IPS DF 6.9 (cell line): ENCODE measurements around the gene PSMA5.
"Not testable (repeated sequence)": the region's sequence is repeated elsewhere in the genome, so short reads cannot be mapped to it uniquely, and the experiment has no call there.

ENCODE experiments used
- DNase-seq: peaks from one replicate; pipeline ENCODE4 v3.0.0-alpha.2; 2013; ENCODE audit warnings: low read depth, low spot score
- H3K27ac ChIP-seq: one replicate; pipeline ENCODE4 v1.5.1; 2013; ENCODE audit warnings: low read length, control low read depth
- H3K27me3 ChIP-seq: 2 replicates; pipeline ENCODE4 v1.6.1; 2013; ENCODE audit warnings: mild to moderate bottlenecking, low read length; ENCODE audit not compliant: control insufficient read depth, insufficient read depth
- H3K36me3 ChIP-seq: 2 replicates; pipeline ENCODE4 v1.6.1; 2013; ENCODE audit warnings: low read length; ENCODE audit not compliant: control insufficient read depth, insufficient read depth
- H3K4me1 ChIP-seq: 2 replicates; pipeline ENCODE4 v1.6.1; 2013; ENCODE audit warnings: low read length; ENCODE audit not compliant: control insufficient read depth, insufficient read depth
- H3K4me3 ChIP-seq: 2 replicates; pipeline ENCODE4 v1.5.1; 2013; ENCODE audit warnings: mild to moderate bottlenecking, low read length
- H3K9me3 ChIP-seq: 2 replicates; pipeline ENCODE4 v1.6.1; 2013; ENCODE audit warnings: low read length, inconsistent platforms; ENCODE audit not compliant: control insufficient read depth, insufficient read depth
- WGBS: extraction: QIAGEN DNeasy Blood & Tissue Kit; methylation state at CpG from one replicate; pipeline ENCODE4 v1.1.7; 2013; ENCODE audit warnings: mixed read lengths, missing lambda C conversion rate; ENCODE audit not compliant: insufficient read length, insufficient coverage; 5-methylcytosine and 5-hydroxymethylcytosine counted together

PSMA5 gene

DNA sequence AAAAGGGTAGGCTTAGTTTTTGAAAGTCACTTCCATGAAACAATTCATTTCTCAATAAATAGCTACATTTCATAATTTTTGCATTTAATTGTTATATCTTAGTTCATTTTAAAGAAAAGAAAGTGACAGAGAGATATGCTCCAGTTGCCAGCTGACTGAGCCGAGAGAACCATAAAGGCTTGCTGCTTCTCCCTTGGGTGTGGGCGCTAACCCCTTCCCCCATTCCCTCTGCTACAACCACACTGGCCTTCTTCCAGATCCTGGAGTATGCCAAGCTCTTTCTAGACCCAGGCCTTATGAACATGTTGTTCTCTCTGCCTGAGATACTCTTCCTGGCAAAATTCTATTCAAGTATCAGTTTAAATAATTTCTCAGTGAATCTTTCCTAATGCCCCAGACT is 40.8 kb downstream of the PSMA5 start:
- Histone ChIP-seq H3K27ac (no peak overlapping the region), H3K36me3 (no peaks in the 10 kb centered on the region), H3K4me1 (peaks cover 1% of the 10 kb centered on the region; the same call in 1 of the 2 replicates), H3K9me3 (no peaks in the 10 kb centered on the region), H3K4me3 (no peak overlapping the region), H3K27me3 (no peaks in the 10 kb centered on the region)
- no CpG with 5 or more reads among the region's 2 CpGs for WGBS
- no peak for DNase-seq

DNA sequence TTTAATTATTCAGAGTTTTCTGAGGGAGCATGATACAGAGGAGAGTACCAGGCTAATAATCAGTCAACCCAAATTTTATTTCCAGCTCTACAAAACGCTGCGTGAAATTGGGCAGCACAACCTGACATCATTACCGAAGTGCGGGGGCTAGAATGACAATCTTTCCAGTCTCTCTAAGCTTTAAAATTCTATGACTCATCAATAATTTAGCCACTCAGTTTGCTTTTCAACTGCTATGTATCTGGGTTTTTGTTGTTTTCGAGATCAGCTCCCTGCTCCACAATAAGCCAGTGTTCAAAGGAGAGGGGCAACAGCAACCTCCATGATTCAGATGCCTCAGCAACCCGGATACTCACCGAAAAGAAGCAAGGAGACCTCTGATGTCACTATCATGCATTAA is 42.4 kb downstream of the PSMA5 start:
- WGBS, result no CpG with 5 or more reads among the region's 7 CpGs

GRCh38 chr1:109383087-109383779 is 43.0 kb downstream of the PSMA5 start:
- H3K36me3 ChIP-seq, result no peaks in the 10 kb centered on the region
- H3K4me3 ChIP-seq, result no peak overlapping the region
- peaks cover 1% of the 10 kb centered on the region; the same call in 1 of the 2 replicates for H3K4me1 ChIP-seq
- no peak overlapping the region for H3K27ac ChIP-seq
- WGBS, result no CpG with 5 or more reads among the region's 2 CpGs
- H3K9me3 ChIP-seq, result no peaks in the 10 kb centered on the region
- no peaks in the 10 kb centered on the region for H3K27me3 ChIP-seq
- no peak for DNase-seq

More for the DNA sequence above, 42.4 kb downstream of the PSMA5 start:
- H3K36me3 ChIP-seq, result no peaks in the 10 kb centered on the region
- no peak overlapping the region for H3K4me3 ChIP-seq
- H3K27me3 ChIP-seq, result no peaks in the 10 kb centered on the region
- peaks cover 1% of the 10 kb centered on the region; the same call in 1 of the 2 replicates for H3K4me1 ChIP-seq
- H3K9me3 ChIP-seq, result no peaks in the 10 kb centered on the region
- DNase-seq, result no peak
- H3K27ac ChIP-seq, result no peak overlapping the region

- DNase-seq, result no peak
- Histone ChIP-seq H3K4me3 (no peak overlapping the region), H3K27me3 (no peaks in the 10 kb centered on the region), H3K36me3 (no peaks in the 10 kb centered on the region), H3K4me1 (peaks cover 1% of the 10 kb centered on the region; the same call in 1 of the 2 replicates), H3K9me3 (no peaks in the 10 kb centered on the region), H3K27ac (no peak overlapping the region)
- no CpG with 5 or more reads among the region's 2 CpGs for WGBS
These were observed 44.7 kb downstream of the PSMA5 start for GRCh38 chr1:109381573-109381972.

DNA sequence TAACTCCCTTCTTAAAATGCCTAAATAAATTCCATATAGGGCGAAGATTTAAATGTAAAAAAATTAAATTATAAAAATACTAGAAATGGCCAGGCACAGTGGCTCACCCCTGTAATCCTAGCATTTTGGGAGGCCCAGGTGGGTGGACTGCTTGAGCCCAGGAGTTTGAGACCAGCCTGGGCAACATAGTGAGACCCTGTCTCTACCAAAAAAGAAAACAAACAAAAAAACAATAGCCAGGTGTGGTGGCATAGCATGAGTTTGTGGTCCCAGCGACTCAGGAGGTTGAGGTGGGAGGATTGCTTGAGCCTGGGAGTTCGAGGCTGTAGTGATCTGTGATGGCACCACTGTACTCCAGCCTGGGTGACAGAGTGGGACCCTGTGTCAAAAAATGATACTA is 46.3 kb downstream of the PSMA5 start:
- Histone ChIP-seq H3K4me3 (no peak overlapping the region), H3K4me1 (peaks cover 1% of the 10 kb centered on the region), H3K9me3 (no peaks in the 10 kb centered on the region), H3K27me3 (no peaks in the 10 kb centered on the region), H3K36me3 (no peaks in the 10 kb centered on the region), H3K27ac (no peak overlapping the region)
- no peak for DNase-seq
- WGBS, result no CpG with 5 or more reads among the region's 3 CpGs

- no peak for DNase-seq
These were observed 46.8 kb downstream of the PSMA5 start for GRCh38 chr1:109379422-109379821.

DNA sequence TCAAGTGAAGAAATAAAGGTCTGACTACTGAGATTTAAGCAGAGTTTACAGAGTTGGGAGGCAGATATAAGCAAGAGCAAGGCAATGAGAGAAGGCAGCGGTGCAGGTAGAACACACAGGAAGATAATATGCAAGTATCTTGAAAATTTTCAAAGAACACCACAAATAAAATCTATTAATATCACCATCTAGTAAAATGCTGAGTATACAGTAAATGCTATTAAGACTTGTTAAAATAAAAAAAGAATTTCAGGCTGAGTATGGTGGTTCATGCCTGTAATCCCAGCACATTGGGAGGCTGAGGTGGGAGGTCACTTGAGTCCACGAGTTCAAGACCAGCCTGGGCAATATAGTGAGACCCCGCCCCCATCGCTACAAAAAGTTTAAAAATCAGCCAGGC is 48.5 kb downstream of the PSMA5 start:
- Histone ChIP-seq H3K4me3 (no peak overlapping the region), H3K36me3 (no peaks in the 10 kb centered on the region), H3K27me3 (no peaks in the 10 kb centered on the region), H3K9me3 (no peaks in the 10 kb centered on the region), H3K27ac (no peak overlapping the region), H3K4me1 (no peaks in the 10 kb centered on the region; the same call in 1 of the 2 replicates)
- no peak for DNase-seq
- no CpG with 5 or more reads among the region's 4 CpGs for WGBS

More at GRCh38 chr1:109379422-109379821, 46.8 kb downstream of the PSMA5 start:
- Histone ChIP-seq H3K4me1 (no peaks in the 10 kb centered on the region; the same call in 1 of the 2 replicates), H3K9me3 (no peaks in the 10 kb centered on the region), H3K36me3 (no peaks in the 10 kb centered on the region), H3K4me3 (no peak overlapping the region), H3K27me3 (no peaks in the 10 kb centered on the region), H3K27ac (no peak overlapping the region)
- WGBS, result no CpG with 5 or more reads among the region's 3 CpGs

DNA sequence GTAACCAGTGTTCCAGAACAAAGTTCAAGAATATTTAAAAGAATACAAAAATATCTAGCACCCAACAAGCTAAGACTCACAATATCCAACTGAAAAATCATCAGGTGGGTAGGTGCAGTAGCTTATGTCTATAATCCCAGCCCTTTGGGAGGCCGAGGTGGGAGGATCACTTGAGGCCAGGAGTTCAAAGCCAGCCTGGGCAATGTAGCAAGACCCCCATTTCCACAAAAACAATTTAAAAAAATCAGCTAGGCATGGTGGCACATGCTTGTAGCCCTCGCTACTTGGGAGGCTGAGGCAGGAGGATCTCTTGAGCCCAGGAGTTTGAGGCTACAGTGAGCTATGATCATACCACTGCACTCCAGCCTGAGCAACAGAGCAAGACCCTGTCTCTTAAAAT is 52.6 kb downstream of the PSMA5 start:
- H3K4me3 ChIP-seq, H3K27me3 ChIP-seq, H3K27ac ChIP-seq, DNase-seq, H3K36me3 ChIP-seq, H3K4me1 ChIP-seq, H3K9me3 ChIP-seq: not testable (repeated sequence)
- no CpG with 5 or more reads among the region's 2 CpGs for WGBS

DNA sequence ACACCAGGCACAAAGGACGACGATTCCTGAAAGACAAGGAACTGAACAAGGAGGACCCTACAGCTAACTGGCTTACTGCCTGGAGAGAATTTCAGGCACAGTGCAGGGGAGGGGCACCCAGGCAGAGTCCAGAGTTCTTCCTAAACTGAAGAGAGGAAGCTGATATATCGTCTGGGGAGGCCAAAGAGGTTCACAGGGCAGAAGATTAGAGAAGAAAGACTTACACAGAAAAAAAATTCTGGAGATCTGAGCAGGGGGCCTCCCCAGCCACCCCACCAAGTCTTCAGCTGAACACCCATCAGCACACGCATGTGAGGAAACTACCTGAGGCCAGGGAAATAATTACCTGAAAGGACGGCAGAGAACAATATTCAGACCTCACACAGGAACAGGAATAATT is 53.1 kb downstream of the PSMA5 start:
- no peak overlapping the region for H3K4me3 ChIP-seq
- WGBS, result no CpG with 5 or more reads among the region's 5 CpGs
- H3K27me3 ChIP-seq, result no peaks in the 10 kb centered on the region
- no peaks in the 10 kb centered on the region for H3K36me3 ChIP-seq
- no peak overlapping the region for H3K27ac ChIP-seq
- H3K4me1 ChIP-seq, result peaks cover 2% of the 10 kb centered on the region; the same call in 1 of the 2 replicates
- no peaks in the 10 kb centered on the region for H3K9me3 ChIP-seq
- no peak for DNase-seq

GRCh38 chr1:109372281-109372680 is 54.0 kb downstream of the PSMA5 start:
- WGBS, result no CpG with 5 or more reads among the region's 6 CpGs
- DNase-seq, result no peak
- Histone ChIP-seq H3K4me1 (peaks cover 2% of the 10 kb centered on the region; the same call in 1 of the 2 replicates), H3K4me3 (no peak overlapping the region), H3K27ac (no peak overlapping the region), H3K9me3 (no peaks in the 10 kb centered on the region), H3K36me3 (no peaks in the 10 kb centered on the region), H3K27me3 (no peaks in the 10 kb centered on the region)

- H3K4me3 ChIP-seq, result no peak overlapping the region
- H3K27me3 ChIP-seq, result no peaks in the 10 kb centered on the region
- H3K9me3 ChIP-seq, result no peaks in the 10 kb centered on the region
- WGBS, result no CpG with 5 or more reads among the region's 4 CpGs
- H3K27ac ChIP-seq, result no peak overlapping the region
- no peaks in the 10 kb centered on the region for H3K36me3 ChIP-seq
- DNase-seq, result no peak
- H3K4me1 ChIP-seq, result peaks cover 2% of the 10 kb centered on the region; the same call in 1 of the 2 replicates
These were observed 54.9 kb downstream of the PSMA5 start for GRCh38 chr1:109371341-109371739.
